ENCODE results near the gene BMP6.

DNA sequence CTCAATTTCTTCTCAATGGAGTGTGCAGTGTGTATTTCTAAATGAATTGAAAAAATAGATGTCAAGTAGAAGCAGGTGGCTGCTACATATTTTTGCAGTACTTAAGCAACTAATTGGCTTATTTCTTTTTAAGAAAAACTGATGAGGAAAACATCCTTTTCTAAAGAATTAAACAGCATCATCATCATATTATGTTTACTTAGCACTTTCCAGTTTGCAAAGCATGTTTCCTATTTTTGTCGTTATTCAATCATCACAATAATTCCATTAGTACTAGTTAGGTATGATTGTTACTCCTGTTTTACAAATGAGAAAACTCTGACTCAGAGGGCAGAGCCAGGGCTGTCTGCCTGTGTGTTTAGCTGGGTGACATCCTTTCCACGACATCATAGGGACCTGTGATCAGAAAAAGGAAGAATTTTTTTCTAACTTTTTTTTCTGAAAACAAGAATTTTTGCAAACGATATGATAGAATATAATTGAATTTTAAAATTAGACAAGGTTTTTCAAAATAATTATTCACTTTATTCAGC is 22.7 kb upstream of the BMP6 start:
- TF ChIP-seq NFE2L2 (IDR thresholded peaks at IDR 0.05; ENCODE audit: low read depth, low read length) (no peak), SMC3 (IDR thresholded peaks at IDR 0.05; ENCODE audit: low read depth, low read length) (no peak), POLR2A (IDR thresholded peaks at IDR 0.05; ENCODE audit: low read depth, low read length) (no peak), USF2 (IDR thresholded peaks at IDR 0.05; ENCODE audit: low read depth, low read length) (no peak), MXI1 (IDR thresholded peaks at IDR 0.05; ENCODE audit: borderline replicate concordance, low read depth, low read length) (no peak), MAFK (IDR thresholded peaks at IDR 0.05; ENCODE audit: low read depth, low read length) (0 out of 2 replicates have a peak, but pooled peaks have one; percentile 31), RAD21 (IDR thresholded peaks at IDR 0.05; ENCODE audit: low read length) (no peak), BHLHE40 (IDR thresholded peaks at IDR 0.05; ENCODE audit: low read depth, low read length) (no peak), FOS (IDR thresholded peaks at IDR 0.05; ENCODE audit: low read depth, low read length) (no peak), CEBPB (IDR thresholded peaks at IDR 0.05; ENCODE audit: low read depth, low read length) (no peak), RFX5 (IDR thresholded peaks at IDR 0.05; ENCODE audit: low read depth, low read length) (no peak)
- TF ChIP-seq, protein P1, sequence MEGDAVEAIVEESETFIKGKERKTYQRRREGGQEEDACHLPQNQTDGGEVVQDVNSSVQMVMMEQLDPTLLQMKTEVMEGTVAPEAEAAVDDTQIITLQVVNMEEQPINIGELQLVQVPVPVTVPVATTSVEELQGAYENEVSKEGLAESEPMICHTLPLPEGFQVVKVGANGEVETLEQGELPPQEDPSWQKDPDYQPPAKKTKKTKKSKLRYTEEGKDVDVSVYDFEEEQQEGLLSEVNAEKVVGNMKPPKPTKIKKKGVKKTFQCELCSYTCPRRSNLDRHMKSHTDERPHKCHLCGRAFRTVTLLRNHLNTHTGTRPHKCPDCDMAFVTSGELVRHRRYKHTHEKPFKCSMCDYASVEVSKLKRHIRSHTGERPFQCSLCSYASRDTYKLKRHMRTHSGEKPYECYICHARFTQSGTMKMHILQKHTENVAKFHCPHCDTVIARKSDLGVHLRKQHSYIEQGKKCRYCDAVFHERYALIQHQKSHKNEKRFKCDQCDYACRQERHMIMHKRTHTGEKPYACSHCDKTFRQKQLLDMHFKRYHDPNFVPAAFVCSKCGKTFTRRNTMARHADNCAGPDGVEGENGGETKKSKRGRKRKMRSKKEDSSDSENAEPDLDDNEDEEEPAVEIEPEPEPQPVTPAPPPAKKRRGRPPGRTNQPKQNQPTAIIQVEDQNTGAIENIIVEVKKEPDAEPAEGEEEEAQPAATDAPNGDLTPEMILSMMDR (conservative IDR thresholded peaks at IDR 0.05; ENCODE audit: low read depth, low read length), result no peak
